GM12878 (cell line): ENCODE results near the gene ADGRA3. TPM values are rescaled to one million over a fixed set of nuclear protein-coding genes. Genes with fewer than 3 reads are reported as not detected.

Experiments used
- ATAC-seq: fragments of 200-7000 bp; cut with Tn5 transposase; 3 replicates; pipeline ENCODE4 v1.9.1; 2020; ENCODE audit warnings: mild to moderate bottlenecking, moderate library complexity
- BruUV-seq: library from RNA; stranded (reverse); fragments of 400-500 nt; replicated peaks from 2 replicates; lab custom pipeline; 2021; lab: Mats Ljungman, UMichigan
- CTCF ChIA-PET: fragments of 300-600 bp; sonication (Branson Sonifier 250); formaldehyde crosslinking; extraction: SDS; loops from one replicate; lab custom pipeline; 2021; ENCODE audit warnings: inconsistent platforms; lab: Yijun Ruan, JAX
- POLR2A ChIA-PET: fragments of 350-600 bp; formaldehyde crosslinking; extraction: SDS; loops from one replicate; lab custom pipeline; 2021; ENCODE audit warnings: inconsistent platforms; lab: Charles Lee
- RAD21 ChIA-PET: fragments of 300-600 bp; sonication (Branson Sonifier 250); formaldehyde crosslinking; loops from one replicate; lab custom pipeline; 2023; ENCODE audit warnings: antibody characterized with exemption; ENCODE audit not compliant: unreplicated experiment; lab: Charles Lee
- SMC1A ChIA-PET: fragments of 300-600 bp; sonication (Branson Sonifier 250); formaldehyde crosslinking; loops from one replicate; lab custom pipeline; 2023; ENCODE audit not compliant: unreplicated experiment, uncharacterized antibody; lab: Charles Lee
- DNase-seq: peaks from one replicate; pipeline ENCODE4 v3.0.0-alpha.2; 2011; ENCODE audit warnings: low read depth, low spot score
- FAIRE-seq: peaks from 3 replicates; lab custom pipeline; 2011; peaks lifted over from hg19 to GRCh38; lab: Jason Lieb, UNC
- H2AFZ ChIP-seq: 2 replicates; pipeline ENCODE4 v1.6.0; 2011; ENCODE audit warnings: low read depth, low read length, control low read depth; ENCODE audit not compliant: control insufficient read depth
- H3K27ac ChIP-seq: 2 replicates; pipeline ENCODE4 v1.5.1; 2011; ENCODE audit warnings: control low read depth; ENCODE audit not compliant: control insufficient read depth, insufficient read depth
- H3K27me3 ChIP-seq, 2 experiments: replicated peaks in 1 of 2; 2 replicates each; pipeline versions ENCODE4 v1.6.0 to v1.6.1; 2011; ENCODE audit warnings: low read length in 1 of 2; ENCODE audit not compliant: control insufficient read depth in 2 of 2, insufficient read depth in 2 of 2
- H3K36me3 ChIP-seq, 2 experiments: 2 replicates each; pipeline ENCODE4 v1.5.1; 2011; ENCODE audit warnings: low read length in 1 of 2; ENCODE audit not compliant: control insufficient read depth in 2 of 2, insufficient read depth in 2 of 2
- H3K4me1 ChIP-seq: 2 replicates; pipeline ENCODE4 v1.6.1; 2011; ENCODE audit warnings: mild to moderate bottlenecking, low read length, moderate library complexity, mixed read lengths; ENCODE audit not compliant: control insufficient read depth, insufficient read depth
- H3K4me2 ChIP-seq: 2 replicates; pipeline ENCODE4 v1.6.0; 2011; ENCODE audit warnings: control low read depth; ENCODE audit not compliant: control insufficient read depth, insufficient read depth
- H3K4me3 ChIP-seq: fragments of 200-600 bp; sonication (generic); 2 replicates; pipeline ENCODE4 v1.5.1; 2016
- H3K79me2 ChIP-seq: 2 replicates; pipeline ENCODE4 v1.6.0; 2011; ENCODE audit warnings: low read length; ENCODE audit not compliant: control insufficient read depth, insufficient read depth
- H3K9ac ChIP-seq: 2 replicates; pipeline ENCODE4 v1.8.0; 2011; ENCODE audit warnings: low read length, control low read depth, mixed read lengths; ENCODE audit not compliant: control insufficient read depth, insufficient read depth
- H3K9me3 ChIP-seq: replicated peaks from 3 replicates; pipeline ENCODE4 v1.5.1; 2011; ENCODE audit warnings: mild to moderate bottlenecking, low read length; ENCODE audit not compliant: control insufficient read depth, insufficient read depth
- H4K20me1 ChIP-seq: 2 replicates; pipeline ENCODE4 v1.6.0; 2011; ENCODE audit not compliant: control insufficient read depth, insufficient read depth
- CBX3 ChIP-seq: fragments of 200-600 bp; sonication (generic); IDR thresholded peaks from 2 replicates; pipeline ENCODE4 v1.6.1; 2016; ENCODE audit warnings: low read depth, borderline replicate concordance
- EGR1 ChIP-seq, 2 experiments: IDR thresholded peaks; 1 replicate in 1 of 2; 2 replicates in 1 of 2; pipeline ENCODE4 v1.6.1; 2011 to 2012; ENCODE audit warnings: low read depth in 2 of 2, low read length in 2 of 2, borderline replicate concordance in 1 of 2, mild to moderate bottlenecking in 1 of 2, moderate library complexity in 1 of 2
- KDM1A ChIP-seq: fragments of 200-600 bp; sonication (generic); IDR thresholded peaks from 2 replicates; pipeline ENCODE4 v1.6.1; 2016; ENCODE audit warnings: borderline replicate concordance
- PML ChIP-seq: IDR thresholded peaks from 2 replicates; pipeline ENCODE4 v1.6.1; 2012; ENCODE audit warnings: low read length, inconsistent platforms
- SP1 ChIP-seq: IDR thresholded peaks from one replicate; pipeline ENCODE4 v1.6.1; 2011; ENCODE audit warnings: low read depth, low read length
- SREBF1 ChIP-seq: IDR thresholded peaks from 2 replicates; pipeline ENCODE4 v1.6.1; 2012; ENCODE audit warnings: mild to moderate bottlenecking, low read length
- STAT1 ChIP-seq: fragments of 450-650 bp; conservative IDR thresholded peaks from 2 replicates; pipeline ENCODE4 v1.6.1; 2014; ENCODE audit warnings: antibody characterized with exemption, mild to moderate bottlenecking
- ZNF217 ChIP-seq: fragments of 450-650 bp; IDR thresholded peaks from 2 replicates; pipeline ENCODE4 v1.6.1; 2017; ENCODE audit warnings: antibody characterized with exemption, mild to moderate bottlenecking
- WGBS: methylation state at CpG from one replicate; pipeline ENCODE4 v1.1.6; 2016; ENCODE audit warnings: low lambda C conversion rate; ENCODE audit not compliant: insufficient replicate concordance, insufficient coverage; ENCODE audit errors: missing lambda C conversion rate; 5-methylcytosine and 5-hydroxymethylcytosine counted together
- in situ Hi-C: fragments of 300-500 bp; cut with MboI; formaldehyde crosslinking; loops from 9 replicates; pipeline ENCODE4 v1.14.3; 2018; ENCODE audit warnings: mixed read lengths
- intact Hi-C: fragments of 100-400 bp; cut with micrococcal nuclease; formaldehyde crosslinking; loops from one replicate; pipeline ENCODE4 v1.14.2; 2022; ENCODE audit not compliant: unreplicated experiment
- polyA plus RNA-seq, 11 experiments: library from polyadenylated mRNA; depleted of rRNA in 4 of 11; unstranded in 6 of 11; stranded (reverse) in 5 of 11; fragments of >200 nt; fragmentation: Nextera tagmentation in 4 of 11; fragmentation: Illumina TruSeq in 1 of 11; extraction: Ambion mirVana in 4 of 11; extraction: Trizol in 1 of 11; gene quantifications; 1 replicate in 1 of 11; 2 replicates in 10 of 11; pipeline versions ENCODE4 v1.2.1 to v1.2.3, GENCODE V29; 2011 to 2016; ENCODE audit warnings: inconsistent platforms in 2 of 11, missing spikeins in 2 of 11, low read depth in 1 of 11
- total RNA-seq, 4 experiments: library from RNA; depleted of rRNA in 3 of 4; stranded (reverse); fragments of >200 nt in 3 of 4; fragmentation: Illumina TruSeq in 1 of 4; extraction: Trizol in 1 of 4; gene quantifications; 2 replicates each; pipeline versions ENCODE4 v1.2.1 to v1.2.3, GENCODE V29; 2013 to 2021
- TF ChIP-seq, protein P1 (sequence below): fragments of 450-650 bp; IDR thresholded peaks from 2 replicates; pipeline ENCODE4 v1.6.1; 2017; ENCODE audit warnings: mild to moderate bottlenecking, moderate library complexity
- TF ChIP-seq, protein P2 (sequence below): IDR thresholded peaks from 2 replicates; pipeline ENCODE4 v1.6.1; 2012; ENCODE audit warnings: improper control_type of control experiment, low read depth, low read length; ENCODE audit not compliant: insufficient replicate concordance

The ADGRA3 gene
- total and polyA plus RNA-seq, 10 of the 15 experiments (the other 5 are each of a cell fraction or from before 2014, with no cell fraction given) = 0.24 to 66.2 (median 2.5) TPM

DNA sequence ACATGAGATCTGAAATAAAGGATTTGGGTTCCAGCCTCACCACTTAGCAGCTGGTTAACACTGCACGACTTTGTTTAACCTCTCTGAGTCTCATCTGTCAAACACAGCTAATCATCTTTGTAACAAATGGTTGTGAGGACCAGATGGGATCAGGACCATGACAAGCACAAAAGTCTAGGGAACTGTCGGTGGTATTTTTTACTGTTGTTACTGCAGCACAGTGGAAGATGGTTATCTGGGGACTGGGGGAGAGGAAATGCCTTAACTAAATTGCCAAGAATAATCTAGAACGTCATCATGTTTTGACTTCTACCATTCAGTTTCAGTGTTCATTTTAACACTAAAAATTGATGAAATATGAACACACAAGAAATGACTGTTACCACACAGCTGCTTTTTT, 99.5 kb downstream of the ADGRA3 start (continued):
- TF ChIP-seq, protein P1, sequence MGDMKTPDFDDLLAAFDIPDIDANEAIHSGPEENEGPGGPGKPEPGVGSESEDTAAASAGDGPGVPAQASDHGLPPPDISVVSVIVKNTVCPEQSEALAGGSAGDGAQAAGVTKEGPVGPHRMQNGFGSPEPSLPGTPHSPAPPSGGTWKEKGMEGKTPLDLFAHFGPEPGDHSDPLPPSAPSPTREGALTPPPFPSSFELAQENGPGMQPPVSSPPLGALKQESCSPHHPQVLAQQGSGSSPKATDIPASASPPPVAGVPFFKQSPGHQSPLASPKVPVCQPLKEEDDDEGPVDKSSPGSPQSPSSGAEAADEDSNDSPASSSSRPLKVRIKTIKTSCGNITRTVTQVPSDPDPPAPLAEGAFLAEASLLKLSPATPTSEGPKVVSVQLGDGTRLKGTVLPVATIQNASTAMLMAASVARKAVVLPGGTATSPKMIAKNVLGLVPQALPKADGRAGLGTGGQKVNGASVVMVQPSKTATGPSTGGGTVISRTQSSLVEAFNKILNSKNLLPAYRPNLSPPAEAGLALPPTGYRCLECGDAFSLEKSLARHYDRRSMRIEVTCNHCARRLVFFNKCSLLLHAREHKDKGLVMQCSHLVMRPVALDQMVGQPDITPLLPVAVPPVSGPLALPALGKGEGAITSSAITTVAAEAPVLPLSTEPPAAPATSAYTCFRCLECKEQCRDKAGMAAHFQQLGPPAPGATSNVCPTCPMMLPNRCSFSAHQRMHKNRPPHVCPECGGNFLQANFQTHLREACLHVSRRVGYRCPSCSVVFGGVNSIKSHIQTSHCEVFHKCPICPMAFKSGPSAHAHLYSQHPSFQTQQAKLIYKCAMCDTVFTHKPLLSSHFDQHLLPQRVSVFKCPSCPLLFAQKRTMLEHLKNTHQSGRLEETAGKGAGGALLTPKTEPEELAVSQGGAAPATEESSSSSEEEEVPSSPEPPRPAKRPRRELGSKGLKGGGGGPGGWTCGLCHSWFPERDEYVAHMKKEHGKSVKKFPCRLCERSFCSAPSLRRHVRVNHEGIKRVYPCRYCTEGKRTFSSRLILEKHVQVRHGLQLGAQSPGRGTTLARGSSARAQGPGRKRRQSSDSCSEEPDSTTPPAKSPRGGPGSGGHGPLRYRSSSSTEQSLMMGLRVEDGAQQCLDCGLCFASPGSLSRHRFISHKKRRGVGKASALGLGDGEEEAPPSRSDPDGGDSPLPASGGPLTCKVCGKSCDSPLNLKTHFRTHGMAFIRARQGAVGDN = no peak
- no peak for TF ChIP-seq SP1
- TF ChIP-seq CBX3 = no peak
- no peak for TF ChIP-seq SREBF1

DNA sequence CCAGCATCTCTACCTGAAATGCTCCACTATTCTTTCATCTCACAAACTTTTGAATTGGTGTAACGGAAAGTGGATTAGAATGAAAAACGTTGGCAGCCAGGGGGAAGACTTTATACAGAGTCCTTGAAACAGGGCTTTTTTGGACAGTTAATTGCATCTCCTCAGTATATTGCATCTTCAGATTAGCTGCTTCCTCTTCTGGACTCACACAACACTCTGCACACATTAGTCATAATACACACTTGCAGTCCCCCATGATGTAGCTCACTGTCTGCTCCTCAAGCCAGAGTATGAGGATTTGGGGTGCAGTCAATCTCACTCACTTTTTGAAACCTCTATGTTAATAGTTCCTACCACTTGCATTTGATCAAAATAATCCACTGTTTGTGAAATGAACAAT, 101.0 kb downstream of the ADGRA3 start:
- Histone ChIP-seq H3K79me2 (no peaks in the 10 kb centered on the region), H3K4me2 (no peak overlapping the region), H3K4me1 (no peaks in the 10 kb centered on the region), H2AFZ (no peak overlapping the region), H3K27ac (no peak overlapping the region), H3K4me3 (no peak overlapping the region), H3K9ac (no peak overlapping the region), H3K9me3 (no peaks in the 10 kb centered on the region), H3K36me3 (no peaks in the 10 kb centered on the region), H3K27me3 (no peaks in the 10 kb centered on the region), H4K20me1 (no peaks in the 10 kb centered on the region)
- POLR2A ChIA-PET = interaction anchor here (0.8 kb wide), 1 partner anchor 9 kb away, joined by 3 read pairs; no protein-coding TSS in a partner anchor
- CTCF ChIA-PET = interaction anchor here (1.0 to 4.9 kb wide), 4 partner anchors 20 to 483 kb away, joined by 3 to 33 read pairs (median 6); no protein-coding TSS in a partner anchor
- in situ Hi-C loops (no loop called here), intact Hi-C loops (loop anchor here (5.0 kb wide), 2 partner anchors 87 to 97 kb away; no protein-coding TSS in a partner anchor)
- peak; percentile 66 for ATAC-seq
- no peak for DNase-seq
- SMC1A ChIA-PET = interaction anchor here (0.6 to 10.0 kb wide), 7 partner anchors 18 to 415 kb away, joined by 3 to 101 read pairs (median 3); partner anchors contain the start of gene GBA3
- 25% methylated on average over 2 of the region's 2 CpGs for WGBS
- RAD21 ChIA-PET = interaction anchor here (0.7 to 1.1 kb wide), 3 partner anchors 10 to 192 kb away, joined by 3 to 5 read pairs (median 5); no protein-coding TSS in a partner anchor
- no TSS peak for BruUV-seq
- FAIRE-seq = no peak
- no peak for TF ChIP-seq KDM1A
- no peak for TF ChIP-seq EGR1 (IDR thresholded peaks at IDR 0.05; ENCODE audit: borderline replicate concordance in 1 of 2, low read depth in 2 of 2, low read length in 2 of 2)
- TF ChIP-seq STAT1 = no peak
- no peak for TF ChIP-seq ZNF217
- TF ChIP-seq, protein P2, sequence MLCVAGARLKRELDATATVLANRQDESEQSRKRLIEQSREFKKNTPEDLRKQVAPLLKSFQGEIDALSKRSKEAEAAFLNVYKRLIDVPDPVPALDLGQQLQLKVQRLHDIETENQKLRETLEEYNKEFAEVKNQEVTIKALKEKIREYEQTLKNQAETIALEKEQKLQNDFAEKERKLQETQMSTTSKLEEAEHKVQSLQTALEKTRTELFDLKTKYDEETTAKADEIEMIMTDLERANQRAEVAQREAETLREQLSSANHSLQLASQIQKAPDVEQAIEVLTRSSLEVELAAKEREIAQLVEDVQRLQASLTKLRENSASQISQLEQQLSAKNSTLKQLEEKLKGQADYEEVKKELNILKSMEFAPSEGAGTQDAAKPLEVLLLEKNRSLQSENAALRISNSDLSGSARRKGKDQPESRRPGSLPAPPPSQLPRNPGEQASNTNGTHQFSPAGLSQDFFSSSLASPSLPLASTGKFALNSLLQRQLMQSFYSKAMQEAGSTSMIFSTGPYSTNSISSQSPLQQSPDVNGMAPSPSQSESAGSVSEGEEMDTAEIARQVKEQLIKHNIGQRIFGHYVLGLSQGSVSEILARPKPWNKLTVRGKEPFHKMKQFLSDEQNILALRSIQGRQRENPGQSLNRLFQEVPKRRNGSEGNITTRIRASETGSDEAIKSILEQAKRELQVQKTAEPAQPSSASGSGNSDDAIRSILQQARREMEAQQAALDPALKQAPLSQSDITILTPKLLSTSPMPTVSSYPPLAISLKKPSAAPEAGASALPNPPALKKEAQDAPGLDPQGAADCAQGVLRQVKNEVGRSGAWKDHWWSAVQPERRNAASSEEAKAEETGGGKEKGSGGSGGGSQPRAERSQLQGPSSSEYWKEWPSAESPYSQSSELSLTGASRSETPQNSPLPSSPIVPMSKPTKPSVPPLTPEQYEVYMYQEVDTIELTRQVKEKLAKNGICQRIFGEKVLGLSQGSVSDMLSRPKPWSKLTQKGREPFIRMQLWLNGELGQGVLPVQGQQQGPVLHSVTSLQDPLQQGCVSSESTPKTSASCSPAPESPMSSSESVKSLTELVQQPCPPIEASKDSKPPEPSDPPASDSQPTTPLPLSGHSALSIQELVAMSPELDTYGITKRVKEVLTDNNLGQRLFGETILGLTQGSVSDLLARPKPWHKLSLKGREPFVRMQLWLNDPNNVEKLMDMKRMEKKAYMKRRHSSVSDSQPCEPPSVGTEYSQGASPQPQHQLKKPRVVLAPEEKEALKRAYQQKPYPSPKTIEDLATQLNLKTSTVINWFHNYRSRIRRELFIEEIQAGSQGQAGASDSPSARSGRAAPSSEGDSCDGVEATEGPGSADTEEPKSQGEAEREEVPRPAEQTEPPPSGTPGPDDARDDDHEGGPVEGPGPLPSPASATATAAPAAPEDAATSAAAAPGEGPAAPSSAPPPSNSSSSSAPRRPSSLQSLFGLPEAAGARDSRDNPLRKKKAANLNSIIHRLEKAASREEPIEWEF = no peak
- no peak for TF ChIP-seq PML
